HG03064 (cell line): Measurements from ENCODE around the gene SSH2.

Source experiments
- ATAC-seq: cut with Tn5 transposase; IDR thresholded peaks from one replicate; pipeline ENCODE4 v1.9.1; 2021; ENCODE audit warnings: low read depth; ENCODE audit not compliant: unreplicated experiment

The SSH2 gene

GRCh38 chr17:29648005-29648404, 282.0 kb downstream of the SSH2 start:
- no peak for ATAC-seq

DNA sequence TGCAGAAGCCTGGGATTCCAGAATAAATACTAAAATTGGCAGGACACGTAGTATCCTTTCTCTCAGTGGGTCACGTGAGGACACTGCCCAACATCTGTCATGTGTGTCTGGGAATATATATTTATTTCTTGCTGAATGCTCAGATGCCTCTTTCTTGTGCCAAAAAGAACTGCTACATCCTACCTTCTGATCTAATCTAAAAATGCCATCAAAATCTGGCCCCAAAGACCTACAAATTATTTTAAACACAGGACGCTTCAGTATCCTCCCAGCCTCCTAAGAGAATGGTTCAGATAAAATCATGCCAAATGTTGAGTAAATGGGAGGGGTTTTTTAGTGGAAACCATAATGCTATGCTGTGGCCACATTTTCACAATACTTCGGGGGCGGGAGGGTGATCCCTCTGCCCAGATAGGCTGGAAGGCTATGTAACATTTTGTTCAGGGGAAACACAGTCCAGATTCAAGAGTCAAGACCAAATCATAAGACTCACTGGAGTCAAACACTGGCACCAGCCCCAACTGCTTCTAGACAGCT, 284.4 kb downstream of the SSH2 start:
- no peak for ATAC-seq

GRCh38 chr17:29643817-29644160, 286.2 kb downstream of the SSH2 start:
- no peak for ATAC-seq

GRCh38 chr17:29642171-29642611, 287.8 kb downstream of the SSH2 start:
- no peak for ATAC-seq

GRCh38 chr17:29640981-29641642, 288.9 kb downstream of the SSH2 start:
- ATAC-seq: no peak

DNA sequence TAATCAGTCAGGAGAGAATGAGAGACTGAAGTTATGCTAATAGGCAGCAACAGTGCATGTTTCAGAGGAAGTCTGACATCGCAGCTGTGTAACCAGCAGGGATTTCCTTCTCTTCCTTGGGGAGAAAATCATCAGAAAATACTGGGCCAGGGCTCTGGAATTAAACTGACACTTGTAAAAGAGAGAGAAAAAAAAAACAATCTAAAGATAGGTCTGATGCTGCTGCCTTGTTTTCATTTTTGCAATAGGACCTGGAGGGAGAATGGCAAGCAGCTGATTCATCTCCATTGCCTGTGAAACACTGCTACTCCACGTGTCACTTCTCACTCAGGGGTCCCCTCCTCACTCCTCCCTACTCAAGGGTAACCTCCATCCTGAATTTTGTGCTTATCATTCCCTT, 289.6 kb downstream of the SSH2 start:
- no peak for ATAC-seq

GRCh38 chr17:29633886-29634285, 296.1 kb downstream of the SSH2 start:
- no peak for ATAC-seq

DNA sequence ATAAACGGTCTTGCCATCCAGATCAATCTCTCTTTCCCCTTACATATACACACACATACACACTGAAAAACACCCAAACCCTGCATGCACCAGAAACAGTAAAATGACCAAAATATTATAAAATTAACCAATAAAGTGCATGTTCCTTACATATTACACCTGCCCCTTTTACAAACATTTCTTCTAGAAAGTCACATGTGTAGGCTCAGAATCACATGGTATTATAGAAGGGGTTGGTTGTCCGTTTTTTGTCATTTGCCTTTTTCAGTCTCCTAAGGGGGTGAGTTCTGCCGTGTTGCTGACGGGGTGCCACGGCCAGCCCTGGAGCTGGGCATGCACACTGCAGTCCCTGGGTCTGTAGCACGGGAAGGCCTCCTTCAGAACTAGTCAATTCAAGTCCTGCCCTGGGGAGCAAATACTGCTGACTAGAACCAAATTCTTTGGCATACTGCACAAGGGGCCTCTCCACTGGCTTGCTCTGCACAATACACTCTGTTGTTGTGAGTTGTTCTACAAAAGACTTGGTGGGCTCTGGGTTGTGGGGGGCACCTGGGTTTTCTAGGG, 299.3 kb downstream of the SSH2 start:
- no peak for ATAC-seq

- no peak for ATAC-seq
Observed at GRCh38 chr17:29629839-29630238, 300.2 kb downstream of the SSH2 start.

DNA sequence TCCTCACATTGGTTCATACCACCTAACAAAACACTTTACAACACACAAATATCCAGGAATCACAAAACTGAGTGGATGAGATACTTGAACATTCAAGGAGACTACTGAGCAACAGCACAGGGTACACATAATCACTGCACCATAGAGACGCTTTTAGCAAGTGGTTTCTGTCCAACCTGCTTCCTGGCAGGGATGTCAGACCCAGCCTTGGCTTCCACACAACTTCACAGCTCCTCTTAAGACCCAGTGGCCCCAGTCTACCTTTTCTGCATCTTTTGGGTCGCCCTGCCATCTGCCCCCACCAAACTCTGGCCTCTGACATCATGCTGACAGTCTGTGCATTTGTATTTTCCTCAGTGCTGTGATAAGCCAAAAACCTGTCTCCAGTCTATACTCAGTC, 301.4 kb downstream of the SSH2 start:
- ATAC-seq: no peak

DNA sequence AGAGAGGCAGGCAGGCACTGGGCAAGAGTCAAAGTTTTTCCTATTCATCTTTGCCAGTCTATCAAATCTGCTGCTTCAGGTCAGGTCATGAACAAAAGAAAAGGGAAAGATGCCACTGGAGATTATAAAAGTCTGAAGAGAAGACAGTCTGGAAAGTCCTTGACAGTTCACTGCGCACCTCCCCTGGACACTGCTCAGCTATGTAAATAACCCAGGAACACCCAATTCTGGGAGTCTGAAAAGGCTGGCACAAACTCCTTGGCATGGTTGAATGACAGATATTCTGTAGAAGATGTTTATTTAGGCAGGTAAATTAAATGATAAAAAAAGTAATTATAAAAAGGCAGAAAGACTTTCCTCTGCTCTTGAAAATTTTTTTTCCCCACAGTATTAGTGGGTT, 302.1 kb downstream of the SSH2 start:
- no peak for ATAC-seq

- no peak for ATAC-seq
Observed at GRCh38 chr17:29625037-29625750, 304.8 kb downstream of the SSH2 start.

DNA sequence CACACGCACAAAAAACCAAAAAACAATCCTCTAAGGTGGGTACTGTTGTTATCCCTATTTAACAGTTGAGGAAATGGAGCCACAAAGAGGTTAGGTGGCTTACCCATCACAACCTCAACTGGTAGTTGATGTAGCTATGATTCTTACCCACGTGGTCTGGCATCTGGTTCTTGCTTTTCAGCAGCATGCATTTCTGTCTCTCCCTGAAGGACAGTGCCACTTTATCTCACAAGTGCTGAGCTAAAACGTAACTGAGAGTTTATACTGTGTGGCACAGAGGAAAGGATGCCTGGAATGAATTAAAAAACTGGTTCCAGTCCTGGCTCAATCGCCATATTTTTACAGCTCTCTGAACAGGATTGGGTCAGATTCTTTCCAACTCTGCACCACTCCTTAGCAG, 305.4 kb downstream of the SSH2 start:
- ATAC-seq: no peak

DNA sequence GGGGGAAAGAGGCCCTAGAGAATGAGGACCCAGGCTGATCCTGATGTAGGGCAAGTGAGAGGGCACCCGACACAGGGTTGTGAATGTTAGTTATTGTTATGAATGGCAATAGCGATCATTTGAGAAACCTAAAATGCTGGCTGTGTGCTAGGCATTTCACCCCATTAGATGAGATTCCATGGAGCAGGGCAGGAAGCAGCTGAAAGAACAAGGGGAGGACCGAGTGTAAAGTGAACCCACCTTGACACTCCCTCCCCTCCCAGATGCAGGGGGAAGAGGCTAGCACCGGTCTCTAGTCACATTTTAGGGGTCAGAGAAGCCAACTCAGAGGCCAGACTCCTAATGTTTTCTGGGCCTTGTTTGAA, 306.8 kb downstream of the SSH2 start:
- ATAC-seq: no peak

DNA sequence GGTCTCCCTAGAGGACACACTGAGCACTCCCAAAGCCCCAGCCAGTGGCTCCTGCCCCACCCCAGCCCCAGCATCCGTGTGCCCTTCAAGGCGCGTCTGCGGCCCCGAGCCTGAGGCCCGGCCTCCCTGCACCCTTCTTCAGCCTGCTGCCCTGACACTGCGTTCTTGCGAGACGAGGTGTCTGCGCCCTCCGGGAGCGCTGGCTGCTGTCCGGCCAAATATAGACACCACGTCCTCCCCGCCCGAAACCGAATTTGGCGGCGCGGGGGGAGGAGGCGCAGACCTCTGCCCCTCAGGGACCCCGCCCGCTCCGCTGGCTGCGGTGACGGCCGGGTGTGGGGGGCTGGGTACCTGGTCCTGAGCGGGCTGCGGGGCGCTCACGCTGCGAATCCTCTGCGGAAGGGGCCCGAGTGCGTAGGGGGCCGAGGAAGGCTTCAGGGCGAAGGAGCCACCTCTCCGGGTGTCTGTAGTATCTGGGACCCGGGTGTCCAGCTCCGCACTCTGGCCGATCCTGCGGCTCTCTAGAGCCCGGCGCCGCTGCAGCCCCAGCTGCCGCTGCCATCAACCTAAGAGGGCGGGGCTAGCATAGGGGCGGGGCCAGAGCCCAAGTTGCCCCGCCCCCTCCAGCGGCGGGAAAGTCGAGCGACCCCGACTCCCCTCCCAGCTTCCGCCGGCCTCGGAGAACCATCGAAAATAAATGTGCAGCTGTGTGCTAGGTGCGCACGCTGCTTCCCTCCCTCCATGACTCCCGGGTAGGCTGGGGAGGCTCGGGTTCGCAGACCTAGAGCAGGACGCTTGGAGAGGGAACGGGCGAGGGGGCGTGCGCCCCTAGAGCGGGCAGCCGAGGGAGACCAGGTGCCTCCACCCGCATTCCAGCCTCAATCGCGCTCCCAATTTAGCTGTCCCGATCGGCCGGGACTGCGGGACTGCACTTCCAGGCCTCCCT, 307.4 kb downstream of the SSH2 start, which contains the start of gene CORO6:
TSS of gene CORO6 (minus strand) at position 576 of the 946 bp plus-strand sequence. CDS start 1,491 bp downstream, outside the sequence.
- peak; percentile 50 for ATAC-seq

GRCh38 chr17:29621751-29622194, 308.3 kb downstream of the SSH2 start:
- ATAC-seq: no peak

DNA sequence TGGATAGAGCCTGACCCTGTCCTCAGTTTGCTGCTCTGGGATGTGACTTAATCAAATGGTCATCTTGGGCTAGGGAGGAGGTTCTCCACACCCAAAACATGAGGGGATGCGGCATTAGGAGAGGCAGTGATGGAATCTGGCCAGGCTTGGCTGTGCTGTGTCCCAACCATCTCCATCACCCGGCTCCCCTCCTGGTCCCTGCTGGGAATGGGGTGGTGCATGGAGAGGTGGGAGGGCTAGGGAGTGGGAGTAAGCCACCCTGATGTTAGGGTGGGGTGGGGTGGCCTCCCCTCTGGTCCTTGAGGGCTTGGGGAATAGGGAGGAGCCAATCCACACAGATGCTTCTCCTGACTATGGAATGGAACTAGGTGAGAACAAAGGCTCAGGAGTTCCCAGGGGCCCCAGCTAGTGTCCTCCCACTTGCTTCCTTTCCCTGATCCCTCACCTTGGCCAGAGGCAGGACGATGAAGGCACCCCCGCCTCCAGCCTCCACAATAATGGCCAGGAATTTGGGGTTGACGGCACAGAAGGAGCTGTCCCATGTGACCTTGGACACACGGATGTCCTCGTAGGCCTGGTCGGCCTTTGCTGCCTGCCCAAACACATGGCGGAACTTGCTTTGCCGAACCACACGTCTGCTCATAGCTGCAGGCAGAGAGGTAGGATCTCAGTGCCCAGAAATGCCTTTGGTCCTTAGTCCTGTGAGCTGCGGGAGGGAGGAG, 309.1 kb downstream of the SSH2 start:
- no peak for ATAC-seq

- ATAC-seq: no peak
Observed at GRCh38 chr17:29620271-29620670, 309.8 kb downstream of the SSH2 start.

DNA sequence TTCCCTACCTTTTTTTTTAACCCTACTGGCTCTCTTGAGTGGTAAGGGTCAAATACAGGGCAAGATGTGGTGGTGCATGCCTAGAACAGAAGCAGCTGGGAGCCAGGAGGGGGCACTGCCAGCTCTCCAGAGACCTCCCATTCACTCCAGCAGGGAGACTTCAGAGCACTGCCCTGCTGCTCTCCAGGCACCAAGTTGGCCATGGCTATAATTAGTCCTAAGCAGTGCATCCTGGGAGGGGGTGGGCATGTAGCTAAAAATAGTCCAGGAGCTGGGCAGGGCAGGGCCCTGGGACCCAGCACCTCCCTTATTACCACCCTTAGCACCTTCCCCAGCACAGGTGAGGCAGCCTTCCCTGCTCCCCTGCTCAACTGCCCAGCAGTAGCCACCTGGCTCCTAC, 310.8 kb downstream of the SSH2 start:
- no peak for ATAC-seq
